NCI-H2107 treated with DMSO at 0.1 percent for 48 hours (cell line): ENCODE results near the gene ISG15.

Experiments used
- DNase-seq: peaks from one replicate; lab custom pipeline; 2025; ENCODE audit not compliant: unreplicated experiment; lab: John Stamatoyannopoulos, UW

ISG15 gene

GRCh38 chr1:1059494-1060280 is 46.4 kb downstream of the ISG15 start:
- no peak for DNase-seq

- no peak for DNase-seq
Observed at GRCh38 chr1:1060281-1061000, 47.1 kb downstream of the ISG15 start.

- no peak for DNase-seq
Observed at GRCh38 chr1:1061682-1062345, 48.5 kb downstream of the ISG15 start.

GRCh38 chr1:1062348-1063163 is 49.3 kb downstream of the ISG15 start:
- DNase-seq, result no peak

GRCh38 chr1:1063261-1063944 is 50.1 kb downstream of the ISG15 start:
- no peak for DNase-seq
